ENCODE results near the gene ROBO3.

Gene ROBO3

GRCh38 chr11:124892750-124893454 lies 27.7 kb downstream of the ROBO3 start:
- DNase-seq, result no peak

- no peak for DNase-seq
These were observed 28.7 kb downstream of the ROBO3 start for GRCh38 chr11:124893781-124894401.

GRCh38 chr11:124894606-124895430 lies 29.6 kb downstream of the ROBO3 start:
- DNase-seq, result no peak

GRCh38 chr11:124895471-124895971 lies 30.3 kb downstream of the ROBO3 start:
- DNase-seq, result no peak

- peak; percentile 52 for DNase-seq
These were observed 31.0 kb downstream of the ROBO3 start for GRCh38 chr11:124896071-124896750.

GRCh38 chr11:124896821-124897391 lies 31.7 kb downstream of the ROBO3 start:
- DNase-seq, result no peak

- no peak for DNase-seq
These were observed 32.5 kb downstream of the ROBO3 start, which contains the start of gene ROBO4 for GRCh38 chr11:124897674-124898262. TSS of gene ROBO4 (minus strand) at chr11:124897865. CDS start at chr11:124897795, 70 bp downstream.

- DNase-seq, result peak; percentile 91
These were observed 33.0 kb downstream of the ROBO3 start for GRCh38 chr11:124898263-124898680.

GRCh38 chr11:124898711-124899110 lies 33.5 kb downstream of the ROBO3 start:
- peak; percentile 77 for DNase-seq

- DNase-seq, result no peak
These were observed 34.3 kb downstream of the ROBO3 start for GRCh38 chr11:124899383-124900145.

GRCh38 chr11:124900464-124900863 lies 35.2 kb downstream of the ROBO3 start:
- peak; percentile 93 for DNase-seq

GRCh38 chr11:124902616-124903015 lies 37.4 kb downstream of the ROBO3 start:
- no peak for DNase-seq

- no peak for DNase-seq
These were observed 50.5 kb downstream of the ROBO3 start for GRCh38 chr11:124915541-124916369.

GRCh38 chr11:124916370-124916710 lies 51.1 kb downstream of the ROBO3 start:
- DNase-seq, result no peak

GRCh38 chr11:124917115-124917637 lies 51.9 kb downstream of the ROBO3 start:
- peak; percentile 51 for DNase-seq

- DNase-seq, result no peak
These were observed 53.7 kb downstream of the ROBO3 start, which contains the start of gene HEPN1 for GRCh38 chr11:124918950-124919349. TSS of gene HEPN1 (plus strand) at chr11:124919250.

- no peak for DNase-seq
These were observed 54.7 kb downstream of the ROBO3 start for GRCh38 chr11:124919898-124920297.

- no peak for DNase-seq
These were observed 55.1 kb downstream of the ROBO3 start for GRCh38 chr11:124920356-124920755.

- peak; percentile 86 for DNase-seq
These were observed 55.8 kb downstream of the ROBO3 start for GRCh38 chr11:124920870-124921609.

Measured in fibroblast of skin of scalp (primary cell).